ENCODE measurements around the gene AGRN. TPM values are rescaled to one million over a fixed set of nuclear protein-coding genes. Genes with fewer than 3 reads are reported as not detected.

Gene AGRN
- total and polyA plus RNA-seq, 4 donors, result 1.8 to 22.4 (median 16.9) TPM

DNA sequence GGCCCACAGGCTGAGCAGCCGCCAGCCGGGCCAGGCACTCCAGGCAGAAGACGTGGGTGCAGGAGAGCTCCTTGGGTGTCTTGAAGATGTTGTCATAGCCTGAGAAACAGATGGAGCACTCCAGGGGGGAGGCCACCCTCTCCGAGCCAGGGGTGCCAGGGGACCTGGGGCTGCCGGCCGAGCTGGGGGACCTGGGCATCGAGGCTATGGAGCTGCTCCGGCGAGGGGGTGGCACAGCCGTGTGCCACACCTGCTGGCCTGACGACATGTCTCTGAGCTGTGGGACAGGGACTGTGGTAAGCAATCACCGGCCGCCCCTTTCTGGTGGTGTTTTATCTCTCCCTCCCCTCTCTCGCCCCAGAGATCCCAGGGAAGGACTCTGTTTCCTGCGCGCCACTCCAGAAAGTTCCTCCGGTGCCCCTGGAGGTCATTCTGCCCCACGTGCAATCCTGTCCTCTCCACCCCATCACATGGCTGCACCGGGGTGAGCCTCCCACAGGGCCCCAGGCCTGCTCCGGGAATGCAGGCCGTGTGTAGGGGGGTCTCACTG is 52.5 kb downstream of the AGRN start:
- no peak overlapping the region for H3K27ac ChIP-seq (ENCODE audit: low read depth in 1 of 2, low read length in 2 of 2)
- no peaks in the 10 kb centered on the region for H3K9me3 ChIP-seq (ENCODE audit: control insufficient read depth in 4 of 4, low read length in 3 of 4)
- H3K36me3 ChIP-seq (ENCODE audit: control insufficient read depth in 4 of 4, insufficient read depth in 3 of 4, low read depth in 1 of 4, low read length in 3 of 4), result no peaks in the 10 kb centered on the region
- DNase-seq (ENCODE audit: low spot score), result no peak
- H3K27me3 ChIP-seq (ENCODE audit: control insufficient read depth in 4 of 4, insufficient read depth in 4 of 4, low read length in 3 of 4), result peaks cover 0 to 5% (median 0%) of the 10 kb centered on the region in 4 donors
- peaks cover 0 to 9% (median 6%) of the 10 kb centered on the region in 4 donors for H3K4me1 ChIP-seq (ENCODE audit: control insufficient read depth in 4 of 4, insufficient read depth in 4 of 4, low read length in 3 of 4)
- TF ChIP-seq, protein P1, sequence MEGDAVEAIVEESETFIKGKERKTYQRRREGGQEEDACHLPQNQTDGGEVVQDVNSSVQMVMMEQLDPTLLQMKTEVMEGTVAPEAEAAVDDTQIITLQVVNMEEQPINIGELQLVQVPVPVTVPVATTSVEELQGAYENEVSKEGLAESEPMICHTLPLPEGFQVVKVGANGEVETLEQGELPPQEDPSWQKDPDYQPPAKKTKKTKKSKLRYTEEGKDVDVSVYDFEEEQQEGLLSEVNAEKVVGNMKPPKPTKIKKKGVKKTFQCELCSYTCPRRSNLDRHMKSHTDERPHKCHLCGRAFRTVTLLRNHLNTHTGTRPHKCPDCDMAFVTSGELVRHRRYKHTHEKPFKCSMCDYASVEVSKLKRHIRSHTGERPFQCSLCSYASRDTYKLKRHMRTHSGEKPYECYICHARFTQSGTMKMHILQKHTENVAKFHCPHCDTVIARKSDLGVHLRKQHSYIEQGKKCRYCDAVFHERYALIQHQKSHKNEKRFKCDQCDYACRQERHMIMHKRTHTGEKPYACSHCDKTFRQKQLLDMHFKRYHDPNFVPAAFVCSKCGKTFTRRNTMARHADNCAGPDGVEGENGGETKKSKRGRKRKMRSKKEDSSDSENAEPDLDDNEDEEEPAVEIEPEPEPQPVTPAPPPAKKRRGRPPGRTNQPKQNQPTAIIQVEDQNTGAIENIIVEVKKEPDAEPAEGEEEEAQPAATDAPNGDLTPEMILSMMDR (IDR thresholded peaks at IDR 0.05; ENCODE audit: low read depth, low read length, missing input control), result no peak
- TF ChIP-seq, protein P2, sequence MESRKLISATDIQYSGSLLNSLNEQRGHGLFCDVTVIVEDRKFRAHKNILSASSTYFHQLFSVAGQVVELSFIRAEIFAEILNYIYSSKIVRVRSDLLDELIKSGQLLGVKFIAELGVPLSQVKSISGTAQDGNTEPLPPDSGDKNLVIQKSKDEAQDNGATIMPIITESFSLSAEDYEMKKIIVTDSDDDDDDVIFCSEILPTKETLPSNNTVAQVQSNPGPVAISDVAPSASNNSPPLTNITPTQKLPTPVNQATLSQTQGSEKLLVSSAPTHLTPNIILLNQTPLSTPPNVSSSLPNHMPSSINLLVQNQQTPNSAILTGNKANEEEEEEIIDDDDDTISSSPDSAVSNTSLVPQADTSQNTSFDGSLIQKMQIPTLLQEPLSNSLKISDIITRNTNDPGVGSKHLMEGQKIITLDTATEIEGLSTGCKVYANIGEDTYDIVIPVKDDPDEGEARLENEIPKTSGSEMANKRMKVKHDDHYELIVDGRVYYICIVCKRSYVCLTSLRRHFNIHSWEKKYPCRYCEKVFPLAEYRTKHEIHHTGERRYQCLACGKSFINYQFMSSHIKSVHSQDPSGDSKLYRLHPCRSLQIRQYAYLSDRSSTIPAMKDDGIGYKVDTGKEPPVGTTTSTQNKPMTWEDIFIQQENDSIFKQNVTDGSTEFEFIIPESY (IDR thresholded peaks at IDR 0.05), result no peak
- TF ChIP-seq EGR1 (IDR thresholded peaks at IDR 0.05; ENCODE audit: low read depth in 2 of 2) (no peak), TAF1 (conservative IDR thresholded peaks at IDR 0.05) (no peak), JUND (IDR thresholded peaks at IDR 0.05) (no peak), NR2F2 (IDR thresholded peaks at IDR 0.05) (no peak), RXRA (IDR thresholded peaks at IDR 0.05) (no peak), SP1 (IDR thresholded peaks at IDR 0.05) (no peak), FOXA2 (IDR thresholded peaks at IDR 0.05) (no peak), FOXA1 (IDR thresholded peaks at IDR 0.05) (no peak), HNF4G (IDR thresholded peaks at IDR 0.05) (no peak), RAD21 (IDR thresholded peaks at IDR 0.05) (no peak), HNF4A (conservative IDR thresholded peaks at IDR 0.05) (no peak)
- TF ChIP-seq, protein P3, sequence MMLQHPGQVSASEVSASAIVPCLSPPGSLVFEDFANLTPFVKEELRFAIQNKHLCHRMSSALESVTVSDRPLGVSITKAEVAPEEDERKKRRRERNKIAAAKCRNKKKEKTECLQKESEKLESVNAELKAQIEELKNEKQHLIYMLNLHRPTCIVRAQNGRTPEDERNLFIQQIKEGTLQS (IDR thresholded peaks at IDR 0.05), result no peak
- TF ChIP-seq, protein P4, sequence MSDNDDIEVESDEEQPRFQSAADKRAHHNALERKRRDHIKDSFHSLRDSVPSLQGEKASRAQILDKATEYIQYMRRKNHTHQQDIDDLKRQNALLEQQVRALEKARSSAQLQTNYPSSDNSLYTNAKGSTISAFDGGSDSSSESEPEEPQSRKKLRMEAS (IDR thresholded peaks at IDR 0.05), result no peak
- H3K9ac ChIP-seq (ENCODE audit: low read depth in 1 of 2, low read length in 2 of 2), result no peak overlapping the region
- WGBS, result 79% methylated on average over 21 of the region's 21 CpGs
- no peak overlapping the region for H3K4me3 ChIP-seq (ENCODE audit: low read depth in 1 of 3, low read length in 3 of 3)

DNA sequence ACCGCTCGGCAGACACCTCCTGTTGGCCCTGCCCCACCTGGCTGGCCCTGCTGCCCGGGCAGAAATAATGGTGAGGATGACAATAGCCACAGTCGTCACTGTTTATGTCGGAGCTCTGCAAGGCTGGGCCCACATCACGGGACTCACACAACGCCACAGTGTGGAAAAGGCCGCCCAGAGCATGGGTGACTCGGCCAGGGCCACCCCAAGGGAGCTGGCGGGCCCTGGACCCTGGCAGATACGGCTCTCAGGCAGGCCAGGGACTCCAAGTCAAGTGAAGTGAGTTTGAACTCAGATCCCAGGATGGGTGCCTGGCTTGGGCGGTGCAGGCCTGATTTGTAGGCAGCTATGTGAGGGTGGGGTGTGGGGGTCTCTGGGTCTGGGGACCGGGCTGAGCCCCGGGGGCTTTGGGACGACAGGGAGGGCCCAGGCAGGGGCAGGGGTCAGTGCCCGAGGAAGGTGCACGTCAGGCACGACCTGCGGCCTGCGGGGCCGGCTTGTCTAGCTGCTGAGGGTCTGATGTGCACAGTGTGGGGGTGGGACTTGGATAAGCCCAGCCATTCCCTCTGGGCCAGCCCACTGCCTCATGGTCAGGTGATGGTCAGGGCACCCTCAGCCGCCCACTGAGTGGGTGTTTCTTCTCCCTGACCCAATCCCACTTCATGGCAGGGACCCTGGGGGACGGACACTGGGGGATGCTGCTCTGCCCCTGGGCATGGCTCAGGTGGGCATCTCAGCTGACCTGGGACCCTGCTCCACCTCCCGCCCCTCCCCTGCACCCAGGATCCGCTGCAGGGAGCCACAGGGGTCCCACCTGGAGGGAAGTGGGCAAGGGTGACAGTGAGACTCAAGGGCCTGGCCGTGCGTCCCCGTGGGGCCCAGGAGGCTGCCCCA is 53.2 kb downstream of the AGRN start:
- Histone ChIP-seq H3K4me1 (ENCODE audit: control insufficient read depth in 4 of 4, insufficient read depth in 4 of 4, low read length in 3 of 4) (peaks cover 0 to 9% (median 6%) of the 10 kb centered on the region in 4 donors), H3K4me3 (ENCODE audit: low read depth in 1 of 3, low read length in 3 of 3) (no peak overlapping the region), H3K27me3 (ENCODE audit: control insufficient read depth in 4 of 4, insufficient read depth in 4 of 4, low read length in 3 of 4) (no peaks in the 10 kb centered on the region), H3K9me3 (ENCODE audit: control insufficient read depth in 4 of 4, low read length in 3 of 4) (no peaks in the 10 kb centered on the region), H3K27ac (ENCODE audit: low read depth in 1 of 2, low read length in 2 of 2) (no peak overlapping the region), H3K9ac (ENCODE audit: low read depth in 1 of 2, low read length in 2 of 2) (no peak overlapping the region), H3K36me3 (ENCODE audit: control insufficient read depth in 4 of 4, insufficient read depth in 3 of 4, low read depth in 1 of 4, low read length in 3 of 4) (no peaks in the 10 kb centered on the region)
- 78% methylated on average over 28 of the region's 28 CpGs for WGBS
- TF ChIP-seq YY1 (IDR thresholded peaks at IDR 0.05) (no peak), JUND (IDR thresholded peaks at IDR 0.05) (no peak), HNF4G (IDR thresholded peaks at IDR 0.05) (no peak), FOXA1 (IDR thresholded peaks at IDR 0.05) (no peak), TAF1 (conservative IDR thresholded peaks at IDR 0.05) (no peak), RXRA (IDR thresholded peaks at IDR 0.05) (no peak), NR2F2 (IDR thresholded peaks at IDR 0.05) (no peak)
- TF ChIP-seq, protein P1 (IDR thresholded peaks at IDR 0.05; ENCODE audit: low read depth, low read length, missing input control), result no peak
- TF ChIP-seq, protein P5, sequence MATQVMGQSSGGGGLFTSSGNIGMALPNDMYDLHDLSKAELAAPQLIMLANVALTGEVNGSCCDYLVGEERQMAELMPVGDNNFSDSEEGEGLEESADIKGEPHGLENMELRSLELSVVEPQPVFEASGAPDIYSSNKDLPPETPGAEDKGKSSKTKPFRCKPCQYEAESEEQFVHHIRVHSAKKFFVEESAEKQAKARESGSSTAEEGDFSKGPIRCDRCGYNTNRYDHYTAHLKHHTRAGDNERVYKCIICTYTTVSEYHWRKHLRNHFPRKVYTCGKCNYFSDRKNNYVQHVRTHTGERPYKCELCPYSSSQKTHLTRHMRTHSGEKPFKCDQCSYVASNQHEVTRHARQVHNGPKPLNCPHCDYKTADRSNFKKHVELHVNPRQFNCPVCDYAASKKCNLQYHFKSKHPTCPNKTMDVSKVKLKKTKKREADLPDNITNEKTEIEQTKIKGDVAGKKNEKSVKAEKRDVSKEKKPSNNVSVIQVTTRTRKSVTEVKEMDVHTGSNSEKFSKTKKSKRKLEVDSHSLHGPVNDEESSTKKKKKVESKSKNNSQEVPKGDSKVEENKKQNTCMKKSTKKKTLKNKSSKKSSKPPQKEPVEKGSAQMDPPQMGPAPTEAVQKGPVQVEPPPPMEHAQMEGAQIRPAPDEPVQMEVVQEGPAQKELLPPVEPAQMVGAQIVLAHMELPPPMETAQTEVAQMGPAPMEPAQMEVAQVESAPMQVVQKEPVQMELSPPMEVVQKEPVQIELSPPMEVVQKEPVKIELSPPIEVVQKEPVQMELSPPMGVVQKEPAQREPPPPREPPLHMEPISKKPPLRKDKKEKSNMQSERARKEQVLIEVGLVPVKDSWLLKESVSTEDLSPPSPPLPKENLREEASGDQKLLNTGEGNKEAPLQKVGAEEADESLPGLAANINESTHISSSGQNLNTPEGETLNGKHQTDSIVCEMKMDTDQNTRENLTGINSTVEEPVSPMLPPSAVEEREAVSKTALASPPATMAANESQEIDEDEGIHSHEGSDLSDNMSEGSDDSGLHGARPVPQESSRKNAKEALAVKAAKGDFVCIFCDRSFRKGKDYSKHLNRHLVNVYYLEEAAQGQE (IDR thresholded peaks at IDR 0.05), result no peak
- no peak for DNase-seq (ENCODE audit: low spot score)
